H1 (cell line): ENCODE data around the gene RASEF. TPM values are rescaled to one million over a fixed set of nuclear protein-coding genes. Genes with fewer than 3 reads are reported as not detected.

Experiments used
- CTCF ChIA-PET: fragments of 300-600 bp; sonication (Branson Sonifier 250); formaldehyde crosslinking; loops from one replicate; lab custom pipeline; 2021; ENCODE audit not compliant: partially characterized antibody; lab: Charles Lee
- POLR2A ChIA-PET: fragments of 300-600 bp; sonication (Branson Sonifier 250); formaldehyde crosslinking; loops from one replicate; lab custom pipeline; 2021; ENCODE audit warnings: inconsistent platforms; ENCODE audit not compliant: partially characterized antibody; lab: Charles Lee
- DNase-seq, 2 experiments: peaks; one replicate each; pipeline versions ENCODE4 v3.0.0 to v3.0.0-alpha.2; 2010 to 2022; ENCODE audit warnings: low spot score in 2 of 2, low read depth in 1 of 2, mixed read lengths in 1 of 2
- FAIRE-seq: peaks from 2 replicates; lab custom pipeline; 2011; peaks lifted over from hg19 to GRCh38; lab: Jason Lieb, UNC
- H2AFZ ChIP-seq: 2 replicates; pipeline ENCODE4 v1.8.1; 2012; ENCODE audit warnings: low read length, inconsistent platforms
- H2AK5ac ChIP-seq: 2 replicates; pipeline ENCODE4 v1.6.1; 2013; ENCODE audit warnings: low read depth, low read length
- H2BK120ac ChIP-seq: replicated peaks from 2 replicates; pipeline ENCODE3; 2013; ENCODE audit warnings: low read depth, low read length, inconsistent platforms
- H2BK12ac ChIP-seq: 2 replicates; pipeline ENCODE4 v1.6.1; 2013; ENCODE audit warnings: low read depth, low read length
- H2BK15ac ChIP-seq: 2 replicates; pipeline ENCODE4 v1.6.1; 2013; ENCODE audit warnings: low read length
- H2BK20ac ChIP-seq: 2 replicates; pipeline ENCODE4 v1.6.1; 2013; ENCODE audit warnings: low read length
- H2BK5ac ChIP-seq: 2 replicates; pipeline ENCODE4 v1.6.1; 2013; ENCODE audit warnings: low read depth, low read length
- H3K14ac ChIP-seq: 2 replicates; pipeline ENCODE4 v1.6.1; 2013; ENCODE audit warnings: inconsistent platforms; ENCODE audit not compliant: insufficient read length
- H3K18ac ChIP-seq: 2 replicates; pipeline ENCODE4 v1.6.1; 2013; ENCODE audit warnings: low read length; ENCODE audit errors: extremely low read depth
- H3K23ac ChIP-seq: 2 replicates; pipeline ENCODE4 v1.6.1; 2013; ENCODE audit warnings: inconsistent platforms; ENCODE audit not compliant: insufficient read length
- H3K23me2 ChIP-seq: 2 replicates; pipeline ENCODE4 v1.6.1; 2013; ENCODE audit warnings: low read depth, low read length
- H3K27ac ChIP-seq: 2 replicates; pipeline ENCODE4 v1.6.1; 2011; ENCODE audit warnings: low read depth, low read length, inconsistent platforms
- H3K27me3 ChIP-seq, 4 experiments: replicated peaks in 1 of 4; 1 replicate in 1 of 4; 2 replicates in 3 of 4; pipeline versions ENCODE4 v1.6.1 to v1.8.1; 2011 to 2013; ENCODE audit warnings: low read length in 3 of 4, mild to moderate bottlenecking in 3 of 4, inconsistent platforms in 2 of 4, mixed read lengths in 2 of 4, moderate library complexity in 1 of 4; ENCODE audit not compliant: control insufficient read depth in 3 of 4, insufficient read depth in 3 of 4; ENCODE audit errors: extremely low read depth in 1 of 4
- H3K36me3 ChIP-seq, 4 experiments: 2 replicates each; pipeline versions ENCODE4 v1.6.1 to v1.8.1; 2011 to 2013; ENCODE audit warnings: mild to moderate bottlenecking in 4 of 4, low read length in 3 of 4, moderate library complexity in 2 of 4, control low read depth in 1 of 4, inconsistent platforms in 1 of 4; ENCODE audit not compliant: insufficient read depth in 4 of 4, control insufficient read depth in 2 of 4
- H3K4ac ChIP-seq: replicated peaks from 2 replicates; pipeline ENCODE3; 2013; ENCODE audit warnings: low read length, low read depth, mixed read lengths, inconsistent platforms; ENCODE audit not compliant: insufficient read length
- H3K4me1 ChIP-seq, 4 experiments: replicated peaks in 1 of 4; 1 replicate in 1 of 4; 2 replicates in 3 of 4; pipeline versions ENCODE4 v1.6.1 to v1.8.1; 2011 to 2013; ENCODE audit warnings: low read length in 3 of 4, inconsistent platforms in 2 of 4, mixed read lengths in 1 of 4; ENCODE audit not compliant: insufficient read depth in 4 of 4, control insufficient read depth in 3 of 4
- H3K4me2 ChIP-seq, 2 experiments: 2 replicates each; pipeline versions ENCODE4 v1.6.1 to v1.8.1; 2011 to 2013; ENCODE audit warnings: low read depth in 2 of 2, low read length in 2 of 2, control low read depth in 1 of 2, inconsistent platforms in 1 of 2, mild to moderate bottlenecking in 1 of 2; ENCODE audit not compliant: insufficient read depth in 1 of 2
- H3K4me3 ChIP-seq, 4 experiments: fragments of 200-600, 300-600 bp in 1 of 4; sonication (generic), shearing (Covaris generic), sonication (Bioruptor Twin) in 1 of 4; 2 replicates each; pipeline versions ENCODE4 v1.5.1 to v1.8.1; 2011 to 2016; ENCODE audit warnings: low read length in 4 of 4, low read depth in 3 of 4, control low read depth in 2 of 4, inconsistent platforms in 2 of 4, mild to moderate bottlenecking in 2 of 4, mixed read lengths in 1 of 4, moderate library complexity in 1 of 4; ENCODE audit not compliant: insufficient read depth in 2 of 4; ENCODE audit errors: extremely low read depth in 1 of 4
- H3K56ac ChIP-seq: replicated peaks from 2 replicates; pipeline ENCODE3; 2013; ENCODE audit warnings: low read depth, mild to moderate bottlenecking, mixed read lengths, low read length, inconsistent platforms; ENCODE audit not compliant: insufficient read length
- H3K79me1 ChIP-seq: 2 replicates; pipeline ENCODE4 v1.6.1; 2013; ENCODE audit warnings: low read depth, low read length, control low read depth
- H3K79me2 ChIP-seq, 2 experiments: 2 replicates each; pipeline versions ENCODE4 v1.6.1 to v1.8.1; 2012 to 2013; ENCODE audit warnings: low read length in 2 of 2, mild to moderate bottlenecking in 2 of 2, inconsistent platforms in 1 of 2; ENCODE audit not compliant: insufficient read depth in 2 of 2, control insufficient read depth in 1 of 2
- H3K9ac ChIP-seq, 4 experiments: replicated peaks in 1 of 4; 1 replicate in 1 of 4; 2 replicates in 3 of 4; pipeline versions ENCODE4 v1.6.1 to v1.8.1; 2011 to 2013; ENCODE audit warnings: low read depth in 3 of 4, low read length in 3 of 4, control low read depth in 2 of 4, mild to moderate bottlenecking in 2 of 4, moderate library complexity in 2 of 4, inconsistent platforms in 1 of 4; ENCODE audit errors: extremely low read depth in 1 of 4
- H3K9me3 ChIP-seq, 2 experiments: 2 replicates each; pipeline versions ENCODE4 v1.6.1 to v1.8.1; 2012 to 2013; ENCODE audit warnings: mild to moderate bottlenecking in 2 of 2, moderate library complexity in 2 of 2, control low read depth in 1 of 2, inconsistent platforms in 1 of 2, low read depth in 1 of 2, low read length in 1 of 2, mixed read lengths in 1 of 2; ENCODE audit not compliant: insufficient read depth in 2 of 2
- H4K20me1 ChIP-seq, 2 experiments: replicated peaks in 1 of 2; 2 replicates each; pipeline versions ENCODE3 to v1.8.1; 2011 to 2013; ENCODE audit warnings: inconsistent platforms in 2 of 2, low read length in 2 of 2, mild to moderate bottlenecking in 1 of 2; ENCODE audit not compliant: insufficient read depth in 2 of 2, control insufficient read depth in 1 of 2
- H4K5ac ChIP-seq: 2 replicates; pipeline ENCODE4 v1.6.1; 2013; ENCODE audit warnings: low read length, low read depth, mixed read lengths, inconsistent platforms; ENCODE audit not compliant: insufficient read length
- H4K8ac ChIP-seq: 2 replicates; pipeline ENCODE4 v1.8.0; 2013; ENCODE audit warnings: mild to moderate bottlenecking, moderate library complexity, low read length, inconsistent platforms; ENCODE audit not compliant: insufficient read depth; ENCODE audit errors: extremely low read depth
- H4K91ac ChIP-seq: replicated peaks from 2 replicates; pipeline ENCODE3; 2013; ENCODE audit warnings: low read length, mixed read lengths, inconsistent platforms; ENCODE audit not compliant: insufficient read length
- CBX8 ChIP-seq: fragments of 300-800, 300-1000 bp; sonication (generic); IDR thresholded peaks from 2 replicates; pipeline ENCODE4 v1.7.1; 2016; ENCODE audit warnings: low read depth, low read length, borderline replicate concordance
- CHD1 ChIP-seq: IDR thresholded peaks from 2 replicates; pipeline ENCODE4 v1.6.1; 2012; ENCODE audit warnings: low read depth, low read length, improper control_type of control experiment
- KDM4A ChIP-seq: IDR thresholded peaks from one replicate; pipeline ENCODE4 v1.7.1; 2012; ENCODE audit warnings: low read depth, mild to moderate bottlenecking, moderate library complexity, low read length, inconsistent platforms; ENCODE audit not compliant: severe bottlenecking
- POLR2AphosphoS5 ChIP-seq: IDR thresholded peaks from 2 replicates; pipeline ENCODE4 v1.6.1; 2011; ENCODE audit warnings: low read depth, low read length
- POU5F1 ChIP-seq: IDR thresholded peaks from 2 replicates; pipeline ENCODE4 v1.6.1; 2011; ENCODE audit warnings: low read depth, mild to moderate bottlenecking, low read length, moderate library complexity
- RBBP5 ChIP-seq: IDR thresholded peaks from 2 replicates; pipeline ENCODE4 v1.7.1; 2012; ENCODE audit warnings: low read depth, mild to moderate bottlenecking, inconsistent platforms, low read length, moderate library complexity, borderline replicate concordance
- SUZ12 ChIP-seq: fragments of 200-600 bp; sonication (generic); IDR thresholded peaks from 2 replicates; pipeline ENCODE4 v1.6.1; 2012; ENCODE audit warnings: mild to moderate bottlenecking, inconsistent platforms, low read length, moderate library complexity, mixed read lengths
- TAF1 ChIP-seq: IDR thresholded peaks from 2 replicates; pipeline ENCODE4 v1.6.1; 2011; ENCODE audit warnings: mild to moderate bottlenecking, low read depth, low read length
- TAF7 ChIP-seq: optimal IDR thresholded peaks from 2 replicates; pipeline ENCODE3; 2011; ENCODE audit warnings: low read depth, mild to moderate bottlenecking, inconsistent platforms, low read length, moderate library complexity, borderline replicate concordance
- TBP ChIP-seq: IDR thresholded peaks from 2 replicates; pipeline ENCODE4 v1.6.1; 2011; ENCODE audit warnings: low read depth, low read length, improper control_type of control experiment
- WGBS, 2 experiments: shearing (Covaris generic) in 1 of 2; methylation state at CpG; one replicate each; pipeline versions ENCODE4 v1.1.6 to v1.1.7; 2013 to 2015; ENCODE audit warnings: low lambda C conversion rate in 2 of 2, mixed read lengths in 2 of 2, inconsistent platforms in 1 of 2, low coverage in 1 of 2, missing lambda C conversion rate in 1 of 2; ENCODE audit not compliant: insufficient replicate concordance in 2 of 2, insufficient coverage in 1 of 2, insufficient read length in 1 of 2; ENCODE audit errors: extremely low coverage in 1 of 2, missing lambda C conversion rate in 1 of 2; 5-methylcytosine and 5-hydroxymethylcytosine counted together
- polyA plus RNA-seq, 7 experiments: library from polyadenylated mRNA; depleted of rRNA in 3 of 7; stranded (reverse) in 5 of 7; unstranded in 2 of 7; fragments of >200 nt in 5 of 7; fragments of 200-250 nt in 2 of 7; gene quantifications; 1 replicate in 5 of 7; 2 replicates in 1 of 7; 4 replicates in 1 of 7; pipeline versions ENCODE4 v1.2.1 to v1.2.3, GENCODE V29; 2011 to 2013; ENCODE audit warnings: missing spikeins in 2 of 7, mixed read lengths in 2 of 7
- total RNA-seq: library from RNA; stranded (reverse); fragmentation: NEBNext Ultra II Directional; extraction: Animal tissue kit (Norgen Biotek cat#: 25700); gene quantifications from 2 replicates; pipeline ENCODE4 v1.2.1, GENCODE V29; 2021
- TF ChIP-seq, protein P1 (sequence below): IDR thresholded peaks from 2 replicates; pipeline ENCODE4 v1.6.1; 2012; ENCODE audit warnings: inconsistent platforms

RASEF gene
- total and polyA plus RNA-seq, 2 of the 8 experiments (the other 6 are each of a cell fraction or from before 2014, with no cell fraction given): 1.1 to 4.6 TPM

DNA sequence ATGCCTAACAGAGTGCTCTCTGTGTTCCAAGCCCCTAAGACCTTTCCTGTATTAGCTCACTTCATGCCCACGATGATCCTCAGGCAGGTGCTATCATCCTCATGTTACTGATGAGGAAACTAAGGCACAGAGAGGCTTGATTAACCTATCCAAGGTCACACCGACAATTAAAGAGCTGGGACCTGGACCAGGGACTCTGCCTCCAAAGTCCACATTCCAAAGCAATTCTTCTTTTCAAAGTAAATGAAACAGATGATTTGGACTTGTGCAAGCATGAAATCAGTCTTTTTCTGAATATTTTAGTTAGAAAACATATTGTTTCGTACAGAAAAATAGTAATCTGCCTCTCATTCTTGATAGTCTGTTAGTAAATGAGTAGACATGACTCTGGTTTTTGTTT is 18.1 kb upstream of the RASEF start:
- H2AK5ac ChIP-seq: no peak overlapping the region
- H3K79me2 ChIP-seq: no peaks in the 10 kb centered on the region
- H4K20me1 ChIP-seq: no peaks in the 10 kb centered on the region
- no peak overlapping the region for H3K4me2 ChIP-seq
- no peak for FAIRE-seq
- no peaks in the 10 kb centered on the region for H3K23me2 ChIP-seq
- H3K9ac ChIP-seq: no peak overlapping the region
- H2BK20ac ChIP-seq: no peak overlapping the region
- WGBS, 2 experiments: 92% methylated on average over 3 of the region's 3 CpGs; no CpG with 5 or more reads in 1 of the 2 experiments
- CTCF ChIA-PET: no interaction called here
- no peak overlapping the region for H3K23ac ChIP-seq
- H3K36me3 ChIP-seq: no peaks in the 10 kb centered on the region
- no peaks in the 10 kb centered on the region for H3K27me3 ChIP-seq
- TF ChIP-seq, protein P1, sequence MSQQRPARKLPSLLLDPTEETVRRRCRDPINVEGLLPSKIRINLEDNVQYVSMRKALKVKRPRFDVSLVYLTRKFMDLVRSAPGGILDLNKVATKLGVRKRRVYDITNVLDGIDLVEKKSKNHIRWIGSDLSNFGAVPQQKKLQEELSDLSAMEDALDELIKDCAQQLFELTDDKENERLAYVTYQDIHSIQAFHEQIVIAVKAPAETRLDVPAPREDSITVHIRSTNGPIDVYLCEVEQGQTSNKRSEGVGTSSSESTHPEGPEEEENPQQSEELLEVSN: no peak
- TF ChIP-seq CBX8 (no peak), TAF1 (no peak), TBP (no peak), KDM4A (no peak), RBBP5 (no peak), POLR2AphosphoS5 (no peak), TAF7 (no peak), SUZ12 (no peak), POU5F1 (no peak), CHD1 (no peak)
- TF ChIP-seq, all 59 proteins: peak for 0
- H4K91ac ChIP-seq: no peak overlapping the region
- no peaks in the 10 kb centered on the region for H3K79me1 ChIP-seq
- POLR2A ChIA-PET: no interaction called here
- DNase-seq: no peak
- H3K27ac ChIP-seq: no peak overlapping the region
- H2AFZ ChIP-seq: no peak overlapping the region
- H4K8ac ChIP-seq: no peak overlapping the region
- no peaks in the 10 kb centered on the region for H3K9me3 ChIP-seq
- no peak overlapping the region for H3K4me3 ChIP-seq
- no peak overlapping the region for H4K5ac ChIP-seq
- H2BK15ac ChIP-seq: no peak overlapping the region
- no peak overlapping the region for H3K18ac ChIP-seq
- H3K56ac ChIP-seq: no peak overlapping the region
- no peak overlapping the region for H2BK120ac ChIP-seq
- no peak overlapping the region for H3K14ac ChIP-seq
- no peaks in the 10 kb centered on the region for H3K4me1 ChIP-seq
- no peak overlapping the region for H2BK12ac ChIP-seq
- H3K4ac ChIP-seq: no peak overlapping the region
- H2BK5ac ChIP-seq: no peak overlapping the region
